Astrocyte (in vitro differentiated cells and primary cell): Measurements from ENCODE around the gene FGD5. TPM values are rescaled to one million over a fixed set of nuclear protein-coding genes. Genes with fewer than 3 reads are reported as not detected.

ENCODE experiments used
- DNase-seq: peaks from one replicate; pipeline ENCODE4 v3.0.0-alpha.2; 2010; ENCODE audit warnings: low read depth
- FAIRE-seq: peaks from 2 replicates; lab custom pipeline; 2011; peaks lifted over from hg19 to GRCh38; lab: Jason Lieb, UNC
- H2AFZ ChIP-seq: 2 replicates; pipeline ENCODE4 v1.6.0; 2012; ENCODE audit warnings: low read depth, low read length, inconsistent platforms
- H3K27ac ChIP-seq: 2 replicates; pipeline ENCODE4 v1.5.1; 2011; ENCODE audit warnings: low read depth, low read length, inconsistent platforms
- H3K27me3 ChIP-seq: 2 replicates; pipeline ENCODE4 v1.6.0; 2011; ENCODE audit warnings: low read length, inconsistent platforms; ENCODE audit not compliant: insufficient read depth
- H3K36me3 ChIP-seq: 2 replicates; pipeline ENCODE4 v1.5.1; 2011; ENCODE audit warnings: low read length, inconsistent platforms; ENCODE audit not compliant: insufficient read depth
- H3K4me1 ChIP-seq: 2 replicates; pipeline ENCODE4 v1.5.1; 2011; ENCODE audit warnings: low read length, inconsistent platforms; ENCODE audit not compliant: insufficient read depth
- H3K4me2 ChIP-seq: 2 replicates; pipeline ENCODE4 v1.6.0; 2012; ENCODE audit warnings: low read length, inconsistent platforms
- H3K4me3 ChIP-seq: 2 replicates; pipeline ENCODE4 v1.5.1; 2011; ENCODE audit warnings: low read depth, mild to moderate bottlenecking, low read length, inconsistent platforms; ENCODE audit not compliant: insufficient read depth
- H3K79me2 ChIP-seq: 2 replicates; pipeline ENCODE4 v1.6.0; 2012; ENCODE audit warnings: mild to moderate bottlenecking, low read length, inconsistent platforms; ENCODE audit not compliant: insufficient read depth
- H3K9ac ChIP-seq: 2 replicates; pipeline ENCODE4 v1.6.0; 2012; ENCODE audit warnings: mild to moderate bottlenecking, low read length, inconsistent platforms
- H3K9me3 ChIP-seq: 2 replicates; pipeline ENCODE4 v1.5.1; 2012; ENCODE audit warnings: low read depth, mild to moderate bottlenecking, low read length, inconsistent platforms; ENCODE audit not compliant: insufficient read depth
- H4K20me1 ChIP-seq: 2 replicates; pipeline ENCODE4 v1.6.0; 2012; ENCODE audit warnings: low read length, inconsistent platforms; ENCODE audit not compliant: insufficient read depth
- H3K27ac Mint-ChIP-seq: one replicate; pipeline ENCODE4 v1.8.0; 2021; ENCODE audit warnings: mild to moderate bottlenecking, mixed read lengths; ENCODE audit not compliant: unreplicated experiment
- H3K27me3 Mint-ChIP-seq: one replicate; pipeline ENCODE4 v1.8.0; 2021; ENCODE audit warnings: low read depth, mixed read lengths; ENCODE audit not compliant: unreplicated experiment
- H3K36me3 Mint-ChIP-seq: one replicate; pipeline ENCODE4 v1.8.0; 2021; ENCODE audit warnings: low read depth, mixed read lengths; ENCODE audit not compliant: unreplicated experiment
- H3K4me1 Mint-ChIP-seq: one replicate; pipeline ENCODE4 v1.8.0; 2021; ENCODE audit warnings: low read depth, mixed read lengths; ENCODE audit not compliant: unreplicated experiment
- H3K4me3 Mint-ChIP-seq: one replicate; pipeline ENCODE4 v1.8.0; 2021; ENCODE audit warnings: mild to moderate bottlenecking, moderate library complexity, mixed read lengths; ENCODE audit not compliant: unreplicated experiment
- H3K9me3 Mint-ChIP-seq: one replicate; pipeline ENCODE4 v1.8.0; 2021; ENCODE audit warnings: mild to moderate bottlenecking, mixed read lengths; ENCODE audit not compliant: unreplicated experiment
- CTCF ChIP-seq: IDR thresholded peaks from 2 replicates; pipeline ENCODE4 v1.5.1; 2011; ENCODE audit warnings: low read depth, mild to moderate bottlenecking, inconsistent platforms, low read length, moderate library complexity; ENCODE audit not compliant: insufficient read depth
- EZH2 ChIP-seq: IDR thresholded peaks from 2 replicates; pipeline ENCODE4 v1.6.1; 2012; ENCODE audit warnings: mild to moderate bottlenecking, low read length, inconsistent platforms; ENCODE audit not compliant: insufficient read depth
- total RNA-seq: library from RNA; stranded (reverse); gene quantifications from 2 replicates; pipeline ENCODE4 v1.2.1, GENCODE V29; 2021

Gene FGD5
- total RNA-seq, 1 donor from 2014 or later: 2.0 TPM

GRCh38 chr3:14905055-14905657 lies 86.4 kb downstream of the FGD5 start:
- Histone ChIP-seq H3K27ac (no peak overlapping the region), H3K27me3 (no peaks in the 10 kb centered on the region), H3K4me2 (no peak overlapping the region), H3K4me1 (no peaks in the 10 kb centered on the region), H4K20me1 (no peaks in the 10 kb centered on the region), H2AFZ (no peak overlapping the region), H3K79me2 (no peaks in the 10 kb centered on the region), H3K9me3 (peaks cover 2% of the 10 kb centered on the region), H3K36me3 (no peaks in the 10 kb centered on the region), H3K9ac (no peak overlapping the region), H3K4me3 (no peak overlapping the region)
- no peak overlapping the region for H3K27ac Mint-ChIP-seq
- DNase-seq (no peak), FAIRE-seq (no peak)
- H3K9me3 Mint-ChIP-seq: peaks cover 11% of the 10 kb centered on the region
- no peaks in the 10 kb centered on the region for H3K4me1 Mint-ChIP-seq
- peaks cover 4% of the 10 kb centered on the region for H3K36me3 Mint-ChIP-seq
- no peak overlapping the region for H3K4me3 Mint-ChIP-seq
- H3K27me3 Mint-ChIP-seq: peaks cover 8% of the 10 kb centered on the region
- TF ChIP-seq EZH2 (no peak), CTCF (no peak)

- Histone ChIP-seq H2AFZ (no peak overlapping the region), H3K4me2 (no peak overlapping the region), H3K27ac (no peak overlapping the region), H3K27me3 (no peaks in the 10 kb centered on the region), H3K4me1 (no peaks in the 10 kb centered on the region), H3K79me2 (no peaks in the 10 kb centered on the region), H4K20me1 (no peaks in the 10 kb centered on the region), H3K9ac (no peak overlapping the region), H3K9me3 (peaks cover 2% of the 10 kb centered on the region), H3K4me3 (no peak overlapping the region), H3K36me3 (no peaks in the 10 kb centered on the region)
- Mint-ChIP-seq H3K4me3 (no peak overlapping the region), H3K36me3 (peaks cover 6% of the 10 kb centered on the region), H3K9me3 (peaks cover 11% of the 10 kb centered on the region), H3K27ac (no peak overlapping the region), H3K4me1 (no peaks in the 10 kb centered on the region), H3K27me3 (peaks cover 10% of the 10 kb centered on the region)
- FAIRE-seq (no peak), DNase-seq (no peak)
- TF ChIP-seq CTCF: no peak
- no peak for TF ChIP-seq EZH2
Measured at GRCh38 chr3:14906355-14906971, 87.7 kb downstream of the FGD5 start.
